Fibroblast of lung (primary cell): ENCODE measurements around the gene FYN. TPM values are rescaled to one million over a fixed set of nuclear protein-coding genes. Genes with fewer than 3 reads are reported as not detected.

Experiments
- DNase-seq, 2 donors: peaks; one replicate each; pipeline versions ENCODE4 v3.0.0 to v3.0.0-alpha.2; 2010; ENCODE audit warnings: low read depth in 2 of 2
- H2AFZ ChIP-seq: 2 replicates; pipeline ENCODE4 v1.5.1; 2012; ENCODE audit warnings: low read length, control low read depth, inconsistent platforms
- H3K27ac ChIP-seq: 2 replicates; pipeline ENCODE4 v1.5.1; 2011; ENCODE audit warnings: low read length, control low read depth; ENCODE audit not compliant: insufficient read depth
- H3K27me3 ChIP-seq: 2 replicates; pipeline ENCODE4 v1.5.1; 2011; ENCODE audit warnings: mild to moderate bottlenecking, low read length; ENCODE audit not compliant: control insufficient read depth, insufficient read depth
- H3K36me3 ChIP-seq: 2 replicates; pipeline ENCODE4 v1.5.1; 2011; ENCODE audit warnings: low read length; ENCODE audit not compliant: control insufficient read depth, insufficient read depth
- H3K4me1 ChIP-seq: 2 replicates; pipeline ENCODE4 v1.5.1; 2011; ENCODE audit warnings: low read length; ENCODE audit not compliant: control insufficient read depth, insufficient read depth; ENCODE audit errors: extremely low read depth
- H3K4me2 ChIP-seq: 2 replicates; pipeline ENCODE4 v1.5.1; 2011; ENCODE audit warnings: low read length, control low read depth; ENCODE audit not compliant: insufficient read depth; ENCODE audit errors: extremely low read depth
- H3K4me3 ChIP-seq, 4 experiments: fragments of 200-600 bp in 1 of 4; sonication (generic) in 1 of 4; replicated peaks in 1 of 4; 2 replicates each; pipeline ENCODE4 v1.5.1; 2011 to 2016; ENCODE audit warnings: low read length in 4 of 4, low read depth in 3 of 4, mild to moderate bottlenecking in 3 of 4, control low read depth in 2 of 4, inconsistent platforms in 1 of 4, mixed read lengths in 1 of 4; ENCODE audit not compliant: insufficient read depth in 1 of 4; ENCODE audit errors: control extremely low read depth in 1 of 4
- H3K79me2 ChIP-seq: 2 replicates; pipeline ENCODE4 v1.5.1; 2012; ENCODE audit warnings: mild to moderate bottlenecking, low read length, inconsistent platforms; ENCODE audit not compliant: control insufficient read depth, insufficient read depth
- H3K9ac ChIP-seq: 2 replicates; pipeline ENCODE4 v1.5.1; 2011; ENCODE audit warnings: mild to moderate bottlenecking, low read length, control low read depth; ENCODE audit not compliant: insufficient read depth
- H3K9me3 ChIP-seq: 2 replicates; pipeline ENCODE4 v1.5.1; 2012; ENCODE audit warnings: low read depth, low read length; ENCODE audit not compliant: control insufficient read depth, insufficient read depth
- H4K20me1 ChIP-seq: 2 replicates; pipeline ENCODE4 v1.5.1; 2011; ENCODE audit warnings: low read length; ENCODE audit not compliant: control insufficient read depth, insufficient read depth; ENCODE audit errors: extremely low read depth
- EZH2 ChIP-seq: IDR thresholded peaks from 2 replicates; pipeline ENCODE4 v1.5.1; 2012; ENCODE audit warnings: low read length, control low read depth, mild to moderate bottlenecking; ENCODE audit errors: missing control alignments
- polyA plus RNA-seq, 2 donors: library from polyadenylated mRNA; depleted of rRNA in 1 of 2; stranded (reverse) in 1 of 2; unstranded in 1 of 2; fragments of >200 nt; gene quantifications; 2 replicates each; pipeline ENCODE4 v1.2.1, GENCODE V29; 2011 to 2012; ENCODE audit warnings: missing spikeins in 1 of 2
- total RNA-seq: library from RNA; depleted of rRNA; stranded (reverse); fragments of >200 nt; gene quantifications from 2 replicates; pipeline ENCODE4 v1.2.1, GENCODE V29; 2014
- TF ChIP-seq, protein P1 (sequence below), 2 donors: IDR thresholded peaks in 1 of 2; conservative IDR thresholded peaks in 1 of 2; 1 replicate in 1 of 2; 2 replicates in 1 of 2; pipeline ENCODE4 v1.5.1; 2011 to 2012; ENCODE audit warnings: low read length in 2 of 2, control low read depth in 1 of 2, inconsistent platforms in 1 of 2, low read depth in 1 of 2, mild to moderate bottlenecking in 1 of 2

Gene FYN
- total and polyA plus RNA-seq, 2 donors (not counting 1 experiment from before 2014, with no cell fraction given): 64.7 TPM

GRCh38 chr6:111747396-111747795 is 125.9 kb downstream of the FYN start:
- no peaks in the 10 kb centered on the region for H3K9me3 ChIP-seq
- no peak overlapping the region for H3K4me2 ChIP-seq
- no peak overlapping the region for H3K27ac ChIP-seq
- TF ChIP-seq, protein P1, sequence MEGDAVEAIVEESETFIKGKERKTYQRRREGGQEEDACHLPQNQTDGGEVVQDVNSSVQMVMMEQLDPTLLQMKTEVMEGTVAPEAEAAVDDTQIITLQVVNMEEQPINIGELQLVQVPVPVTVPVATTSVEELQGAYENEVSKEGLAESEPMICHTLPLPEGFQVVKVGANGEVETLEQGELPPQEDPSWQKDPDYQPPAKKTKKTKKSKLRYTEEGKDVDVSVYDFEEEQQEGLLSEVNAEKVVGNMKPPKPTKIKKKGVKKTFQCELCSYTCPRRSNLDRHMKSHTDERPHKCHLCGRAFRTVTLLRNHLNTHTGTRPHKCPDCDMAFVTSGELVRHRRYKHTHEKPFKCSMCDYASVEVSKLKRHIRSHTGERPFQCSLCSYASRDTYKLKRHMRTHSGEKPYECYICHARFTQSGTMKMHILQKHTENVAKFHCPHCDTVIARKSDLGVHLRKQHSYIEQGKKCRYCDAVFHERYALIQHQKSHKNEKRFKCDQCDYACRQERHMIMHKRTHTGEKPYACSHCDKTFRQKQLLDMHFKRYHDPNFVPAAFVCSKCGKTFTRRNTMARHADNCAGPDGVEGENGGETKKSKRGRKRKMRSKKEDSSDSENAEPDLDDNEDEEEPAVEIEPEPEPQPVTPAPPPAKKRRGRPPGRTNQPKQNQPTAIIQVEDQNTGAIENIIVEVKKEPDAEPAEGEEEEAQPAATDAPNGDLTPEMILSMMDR (conservative IDR thresholded peaks at IDR 0.05 in 1 of 2, IDR thresholded peaks at IDR 0.05 in 1 of 2; ENCODE audit: low read depth in 1 of 2, low read length in 2 of 2): no peak
- no peak for TF ChIP-seq EZH2
- H4K20me1 ChIP-seq: no peaks in the 10 kb centered on the region
- no peak overlapping the region for H3K9ac ChIP-seq
- H3K4me3 ChIP-seq: no peak overlapping the region
- H3K4me1 ChIP-seq: peaks cover 11% of the 10 kb centered on the region
- no peaks in the 10 kb centered on the region for H3K36me3 ChIP-seq
- H2AFZ ChIP-seq: no peak overlapping the region
- H3K79me2 ChIP-seq: no peaks in the 10 kb centered on the region
- DNase-seq: no peak
- no peaks in the 10 kb centered on the region for H3K27me3 ChIP-seq

- Histone ChIP-seq H3K4me3 (no peak overlapping the region), H3K9ac (no peak overlapping the region), H2AFZ (no peak overlapping the region), H3K27me3 (no peaks in the 10 kb centered on the region), H3K9me3 (no peaks in the 10 kb centered on the region), H3K79me2 (no peaks in the 10 kb centered on the region), H3K27ac (no peak overlapping the region), H3K4me1 (peaks cover 11% of the 10 kb centered on the region), H4K20me1 (no peaks in the 10 kb centered on the region), H3K36me3 (no peaks in the 10 kb centered on the region), H3K4me2 (no peak overlapping the region)
- TF ChIP-seq, protein P1 (conservative IDR thresholded peaks at IDR 0.05 in 1 of 2, IDR thresholded peaks at IDR 0.05 in 1 of 2; ENCODE audit: low read depth in 1 of 2, low read length in 2 of 2): no peak
- TF ChIP-seq EZH2: no peak
- no peak for DNase-seq
Measured at GRCh38 chr6:111746983-111747382, 126.3 kb downstream of the FYN start.

GRCh38 chr6:111745636-111746035 is 127.6 kb downstream of the FYN start:
- Histone ChIP-seq H3K79me2 (no peaks in the 10 kb centered on the region), H3K27ac (no peak overlapping the region), H3K4me3 (no peak overlapping the region), H3K4me1 (peaks cover 11% of the 10 kb centered on the region), H2AFZ (no peak overlapping the region), H3K9me3 (no peaks in the 10 kb centered on the region), H3K36me3 (no peaks in the 10 kb centered on the region), H3K4me2 (no peak overlapping the region), H4K20me1 (no peaks in the 10 kb centered on the region), H3K27me3 (no peaks in the 10 kb centered on the region), H3K9ac (no peak overlapping the region)
- no peak for TF ChIP-seq EZH2
- TF ChIP-seq, protein P1 (conservative IDR thresholded peaks at IDR 0.05 in 1 of 2, IDR thresholded peaks at IDR 0.05 in 1 of 2; ENCODE audit: low read depth in 1 of 2, low read length in 2 of 2): no peak
- no peak for DNase-seq
